ENCODE results near the gene IPO9.

DNA sequence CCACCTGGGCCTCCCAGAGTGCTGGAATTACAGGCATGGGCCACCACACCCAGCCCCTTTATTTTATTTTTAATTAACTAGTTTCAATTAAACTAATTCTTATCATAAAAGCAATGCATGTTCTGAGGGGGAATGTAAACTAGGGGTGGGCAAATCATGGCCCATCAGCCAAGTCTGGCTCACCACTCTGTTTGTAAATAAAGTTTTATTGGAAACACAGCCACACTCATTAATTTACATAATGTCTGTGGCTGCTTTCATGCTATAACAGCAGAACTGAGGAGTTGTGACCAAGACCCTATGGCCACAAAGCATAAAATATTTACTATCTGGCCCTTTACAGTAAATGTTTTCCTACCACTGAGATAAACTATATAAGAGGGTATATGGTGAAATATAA, 28.7 kb upstream of the IPO9 start:
- no peak for TF ChIP-seq EZH2 (IDR thresholded peaks at IDR 0.05; ENCODE audit: low read depth)
- TF ChIP-seq, protein P1, sequence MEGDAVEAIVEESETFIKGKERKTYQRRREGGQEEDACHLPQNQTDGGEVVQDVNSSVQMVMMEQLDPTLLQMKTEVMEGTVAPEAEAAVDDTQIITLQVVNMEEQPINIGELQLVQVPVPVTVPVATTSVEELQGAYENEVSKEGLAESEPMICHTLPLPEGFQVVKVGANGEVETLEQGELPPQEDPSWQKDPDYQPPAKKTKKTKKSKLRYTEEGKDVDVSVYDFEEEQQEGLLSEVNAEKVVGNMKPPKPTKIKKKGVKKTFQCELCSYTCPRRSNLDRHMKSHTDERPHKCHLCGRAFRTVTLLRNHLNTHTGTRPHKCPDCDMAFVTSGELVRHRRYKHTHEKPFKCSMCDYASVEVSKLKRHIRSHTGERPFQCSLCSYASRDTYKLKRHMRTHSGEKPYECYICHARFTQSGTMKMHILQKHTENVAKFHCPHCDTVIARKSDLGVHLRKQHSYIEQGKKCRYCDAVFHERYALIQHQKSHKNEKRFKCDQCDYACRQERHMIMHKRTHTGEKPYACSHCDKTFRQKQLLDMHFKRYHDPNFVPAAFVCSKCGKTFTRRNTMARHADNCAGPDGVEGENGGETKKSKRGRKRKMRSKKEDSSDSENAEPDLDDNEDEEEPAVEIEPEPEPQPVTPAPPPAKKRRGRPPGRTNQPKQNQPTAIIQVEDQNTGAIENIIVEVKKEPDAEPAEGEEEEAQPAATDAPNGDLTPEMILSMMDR (conservative IDR thresholded peaks at IDR 0.05) = no peak
